H9 (cell line): ENCODE data around the gene ITM2C. TPM values are rescaled to one million over a fixed set of nuclear protein-coding genes. Genes with fewer than 3 reads are reported as not detected.

Source experiments
- DNase-seq: peaks from one replicate; pipeline ENCODE4 v3.0.0-alpha.2; 2017
- H2AFZ ChIP-seq: one replicate; pipeline ENCODE4 v1.6.1; 2013; ENCODE audit warnings: mild to moderate bottlenecking, low read length, control low read depth, moderate library complexity
- H2AK5ac ChIP-seq: 2 replicates; pipeline ENCODE4 v1.6.1; 2013; ENCODE audit warnings: low read length, control low read depth, mixed read lengths; ENCODE audit not compliant: insufficient read length
- H2BK120ac ChIP-seq: one replicate; pipeline ENCODE4 v1.6.1; 2013; ENCODE audit warnings: low read depth, mild to moderate bottlenecking, low read length, control low read depth, inconsistent platforms; ENCODE audit not compliant: poor library complexity, severe bottlenecking
- H2BK12ac ChIP-seq: 2 replicates; pipeline ENCODE4 v1.6.1; 2013; ENCODE audit warnings: low read length, control low read depth, mixed read lengths, low read depth; ENCODE audit not compliant: insufficient read length
- H2BK15ac ChIP-seq: 2 replicates; pipeline ENCODE4 v1.6.1; 2013; ENCODE audit warnings: low read depth, low read length, control low read depth
- H2BK20ac ChIP-seq: one replicate; pipeline ENCODE4 v1.6.1; 2013; ENCODE audit warnings: low read depth, mild to moderate bottlenecking, low read length, control low read depth, inconsistent platforms; ENCODE audit not compliant: poor library complexity, severe bottlenecking
- H2BK5ac ChIP-seq: 2 replicates; pipeline ENCODE4 v1.6.1; 2013; ENCODE audit warnings: low read length, control low read depth, mixed read lengths; ENCODE audit not compliant: insufficient read length
- H3K14ac ChIP-seq: 2 replicates; pipeline ENCODE4 v1.6.1; 2013; ENCODE audit warnings: low read length, control low read depth; ENCODE audit not compliant: insufficient read depth
- H3K18ac ChIP-seq: 2 replicates; pipeline ENCODE4 v1.6.1; 2013; ENCODE audit warnings: low read depth, mild to moderate bottlenecking, mixed read lengths, low read length, control low read depth; ENCODE audit not compliant: insufficient read length
- H3K23ac ChIP-seq: 2 replicates; pipeline ENCODE4 v1.6.1; 2013; ENCODE audit warnings: low read length, control low read depth, mixed read lengths, low read depth; ENCODE audit not compliant: insufficient read length
- H3K23me2 ChIP-seq: 2 replicates; pipeline ENCODE4 v1.6.1; 2013; ENCODE audit warnings: low read depth, mild to moderate bottlenecking, mixed read lengths, low read length, control low read depth; ENCODE audit not compliant: insufficient read length, poor library complexity, severe bottlenecking
- H3K27ac ChIP-seq: 2 replicates; pipeline ENCODE4 v1.5.1; 2013; ENCODE audit warnings: low read length, control low read depth, mixed read lengths, low read depth; ENCODE audit not compliant: insufficient read length
- H3K27me3 ChIP-seq: 2 replicates; pipeline ENCODE4 v1.6.1; 2013; ENCODE audit warnings: low read length, control low read depth, inconsistent platforms; ENCODE audit not compliant: insufficient read depth
- H3K4ac ChIP-seq: 2 replicates; pipeline ENCODE4 v1.6.1; 2013; ENCODE audit warnings: low read depth, mild to moderate bottlenecking, control low read depth, inconsistent platforms, low read length, moderate library complexity
- H3K4me1 ChIP-seq: 2 replicates; pipeline ENCODE4 v1.6.1; 2013; ENCODE audit warnings: low read length, control low read depth, inconsistent platforms; ENCODE audit not compliant: insufficient read depth
- H3K4me2 ChIP-seq: 2 replicates; pipeline ENCODE4 v1.6.1; 2013; ENCODE audit warnings: low read length, control low read depth, mixed read lengths; ENCODE audit not compliant: insufficient read length, insufficient read depth
- H3K56ac ChIP-seq: 2 replicates; pipeline ENCODE4 v1.6.1; 2013; ENCODE audit warnings: low read depth, mild to moderate bottlenecking, mixed read lengths, low read length, control low read depth; ENCODE audit not compliant: insufficient read length
- H3K79me1 ChIP-seq: 2 replicates; pipeline ENCODE4 v1.6.1; 2013; ENCODE audit warnings: low read depth, mild to moderate bottlenecking, moderate library complexity, low read length, control low read depth, inconsistent platforms; ENCODE audit not compliant: insufficient read depth, poor library complexity, severe bottlenecking
- H3K79me2 ChIP-seq: 2 replicates; pipeline ENCODE4 v1.6.1; 2013; ENCODE audit warnings: low read length, control low read depth, inconsistent platforms; ENCODE audit not compliant: insufficient read depth
- H3K9ac ChIP-seq: 2 replicates; pipeline ENCODE4 v1.6.1; 2013; ENCODE audit warnings: low read length, control low read depth, mixed read lengths; ENCODE audit not compliant: insufficient read length; ENCODE audit errors: extremely low read depth
- H3K9me3 ChIP-seq: one replicate; pipeline ENCODE4 v1.6.1; 2013; ENCODE audit warnings: low read depth, low read length, inconsistent platforms; ENCODE audit not compliant: control insufficient read depth
- H3T11ph ChIP-seq: one replicate; pipeline ENCODE4 v1.6.1; 2013; ENCODE audit warnings: mild to moderate bottlenecking, low read length, control low read depth, inconsistent platforms
- H4K20me1 ChIP-seq: one replicate; pipeline ENCODE4 v1.6.1; 2013; ENCODE audit not compliant: control insufficient read depth, insufficient read length, insufficient read depth
- H4K5ac ChIP-seq: 2 replicates; pipeline ENCODE4 v1.6.1; 2013; ENCODE audit warnings: low read depth, mild to moderate bottlenecking, mixed read lengths, low read length, control low read depth; ENCODE audit not compliant: insufficient read length
- H4K8ac ChIP-seq: replicated peaks from 2 replicates; pipeline ENCODE4 v1.6.1; 2013; ENCODE audit warnings: low read length, control low read depth, mixed read lengths, low read depth; ENCODE audit not compliant: insufficient read length
- H4K91ac ChIP-seq: 2 replicates; pipeline ENCODE4 v1.6.1; 2013; ENCODE audit warnings: low read depth, mild to moderate bottlenecking, moderate library complexity, mixed read lengths, low read length, control low read depth; ENCODE audit not compliant: insufficient read length
- H3K27ac Mint-ChIP-seq, 3 experiments: 2 replicates in 2 of 3; 3 replicates in 1 of 3; pipeline ENCODE4 v1.8.0; 2020 to 2021; ENCODE audit warnings: mixed read lengths in 3 of 3, mild to moderate bottlenecking in 1 of 3, moderate library complexity in 1 of 3
- H3K27me3 Mint-ChIP-seq: 2 replicates; pipeline ENCODE4 v1.8.0; 2021; ENCODE audit warnings: low read depth, mild to moderate bottlenecking, moderate library complexity, mixed read lengths
- H3K36me3 Mint-ChIP-seq, 3 experiments: 2 replicates in 2 of 3; 3 replicates in 1 of 3; pipeline ENCODE4 v1.8.0; 2020 to 2021; ENCODE audit warnings: low read depth in 3 of 3, mixed read lengths in 3 of 3; ENCODE audit not compliant: insufficient read depth in 1 of 3
- H3K4me1 Mint-ChIP-seq, 2 experiments: 2 replicates each; pipeline ENCODE4 v1.8.0; 2020; ENCODE audit warnings: mixed read lengths in 2 of 2
- H3K4me3 Mint-ChIP-seq, 2 experiments: 2 replicates in 1 of 2; 3 replicates in 1 of 2; pipeline ENCODE4 v1.8.0; 2020 to 2021; ENCODE audit warnings: mild to moderate bottlenecking in 2 of 2, mixed read lengths in 2 of 2, moderate library complexity in 1 of 2
- H3K9me3 Mint-ChIP-seq, 2 experiments: 2 replicates in 1 of 2; 3 replicates in 1 of 2; pipeline ENCODE4 v1.8.0; 2020; ENCODE audit warnings: mild to moderate bottlenecking in 2 of 2, mixed read lengths in 2 of 2, moderate library complexity in 1 of 2
- WGBS: extraction: QIAGEN DNeasy Blood & Tissue Kit; methylation state at CpG from one replicate; pipeline ENCODE4 v1.1.7; 2013; ENCODE audit warnings: missing lambda C conversion rate, low lambda C conversion rate, mixed read lengths; ENCODE audit not compliant: insufficient read length; ENCODE audit errors: extremely low coverage; 5-methylcytosine and 5-hydroxymethylcytosine counted together
- total RNA-seq: library from RNA; stranded (reverse); gene quantifications from 2 replicates; pipeline ENCODE4 v1.2.1, GENCODE V29; 2021
- TF ChIP-seq, protein P1 (sequence below): fragments of 200-600 bp; sonication (generic); conservative IDR thresholded peaks from 3 replicates; pipeline ENCODE4 v1.8.0; 2021; ENCODE audit warnings: antibody characterized with exemption, mild to moderate bottlenecking

Gene ITM2C
- total RNA-seq, 1 experiment from 2014 or later: 297 TPM

DNA sequence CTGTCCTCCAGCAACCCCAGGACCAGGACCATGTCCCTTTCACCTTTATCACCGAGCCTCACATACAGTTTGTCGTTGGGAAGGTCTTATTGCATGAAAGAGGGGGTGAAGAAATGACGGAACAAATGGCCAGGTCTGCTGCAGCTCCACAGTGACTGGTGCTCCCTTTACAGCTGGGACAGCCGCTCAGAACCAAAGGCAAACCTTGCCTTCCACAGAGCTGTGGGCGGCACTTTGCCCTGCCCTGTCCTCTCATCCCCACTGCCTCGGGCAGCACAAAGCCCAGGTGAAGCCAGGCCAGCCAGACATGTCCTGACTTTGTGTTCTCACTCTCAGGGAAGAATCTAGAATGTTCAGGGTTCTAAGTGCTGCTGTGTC, 59.3 kb downstream of the ITM2C start:
- no peak overlapping the region for H3T11ph ChIP-seq
- Mint-ChIP-seq H3K27ac (no peak overlapping the region; a peak in 1 of 7 replicates), H3K4me1 (peaks cover 0 to 3% of the 10 kb centered on the region in 2 experiments; a peak in 3 of 4 replicates), H3K27me3 (peaks cover 4% of the 10 kb centered on the region), H3K9me3 (no peaks in the 10 kb centered on the region), H3K36me3 (no peaks in the 10 kb centered on the region; a peak in 1 of 7 replicates), H3K4me3 (no peak overlapping the region)
- H3K14ac ChIP-seq: no peak overlapping the region
- no peak overlapping the region for H2BK15ac ChIP-seq
- no peak overlapping the region for H4K5ac ChIP-seq
- H3K79me2 ChIP-seq: no peaks in the 10 kb centered on the region
- H3K23ac ChIP-seq: no peak overlapping the region
- H2AK5ac ChIP-seq: no peak overlapping the region
- H3K4me2 ChIP-seq: no peak overlapping the region
- H2BK12ac ChIP-seq: no peak overlapping the region
- H3K4me1 ChIP-seq: no peaks in the 10 kb centered on the region
- no peaks in the 10 kb centered on the region for H3K9me3 ChIP-seq
- H4K8ac ChIP-seq: no peak overlapping the region
- no peaks in the 10 kb centered on the region for H4K20me1 ChIP-seq
- no CpG with 5 or more reads among the region's 6 CpGs for WGBS
- no peaks in the 10 kb centered on the region for H3K23me2 ChIP-seq
- H3K27me3 ChIP-seq: no peaks in the 10 kb centered on the region
- H2BK120ac ChIP-seq: no peak overlapping the region
- no peak overlapping the region for H3K27ac ChIP-seq
- no peak overlapping the region for H3K18ac ChIP-seq
- H2BK5ac ChIP-seq: no peak overlapping the region
- no peak for DNase-seq
- H3K4ac ChIP-seq: no peak overlapping the region
- no peaks in the 10 kb centered on the region for H3K79me1 ChIP-seq
- no peak overlapping the region for H2AFZ ChIP-seq
- TF ChIP-seq, protein P1, sequence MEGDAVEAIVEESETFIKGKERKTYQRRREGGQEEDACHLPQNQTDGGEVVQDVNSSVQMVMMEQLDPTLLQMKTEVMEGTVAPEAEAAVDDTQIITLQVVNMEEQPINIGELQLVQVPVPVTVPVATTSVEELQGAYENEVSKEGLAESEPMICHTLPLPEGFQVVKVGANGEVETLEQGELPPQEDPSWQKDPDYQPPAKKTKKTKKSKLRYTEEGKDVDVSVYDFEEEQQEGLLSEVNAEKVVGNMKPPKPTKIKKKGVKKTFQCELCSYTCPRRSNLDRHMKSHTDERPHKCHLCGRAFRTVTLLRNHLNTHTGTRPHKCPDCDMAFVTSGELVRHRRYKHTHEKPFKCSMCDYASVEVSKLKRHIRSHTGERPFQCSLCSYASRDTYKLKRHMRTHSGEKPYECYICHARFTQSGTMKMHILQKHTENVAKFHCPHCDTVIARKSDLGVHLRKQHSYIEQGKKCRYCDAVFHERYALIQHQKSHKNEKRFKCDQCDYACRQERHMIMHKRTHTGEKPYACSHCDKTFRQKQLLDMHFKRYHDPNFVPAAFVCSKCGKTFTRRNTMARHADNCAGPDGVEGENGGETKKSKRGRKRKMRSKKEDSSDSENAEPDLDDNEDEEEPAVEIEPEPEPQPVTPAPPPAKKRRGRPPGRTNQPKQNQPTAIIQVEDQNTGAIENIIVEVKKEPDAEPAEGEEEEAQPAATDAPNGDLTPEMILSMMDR: no peak
- H3K56ac ChIP-seq: no peak overlapping the region
- no peak overlapping the region for H3K9ac ChIP-seq
- H2BK20ac ChIP-seq: no peak overlapping the region
- no peak overlapping the region for H4K91ac ChIP-seq
